Effector memory CD4-positive, alpha-beta T cell (primary cell): ENCODE data around the gene DYSF.

Experiments used
- DNase-seq, 3 donors: peaks; one replicate each; pipeline ENCODE4 v3.0.0-alpha.2; 2020
- H3K27ac ChIP-seq: 2 replicates; pipeline ENCODE4 v1.7.0; 2013; ENCODE audit warnings: mild to moderate bottlenecking, low read length, moderate library complexity; ENCODE audit not compliant: insufficient read depth, poor library complexity, severe bottlenecking
- H3K27me3 ChIP-seq: replicated peaks from 2 replicates; pipeline ENCODE4 v1.7.0; 2013; ENCODE audit warnings: mild to moderate bottlenecking, low read length; ENCODE audit not compliant: insufficient read depth, control insufficient read depth, poor library complexity, severe bottlenecking
- H3K36me3 ChIP-seq: 2 replicates; pipeline ENCODE4 v1.7.0; 2013; ENCODE audit warnings: mild to moderate bottlenecking, low read length, moderate library complexity; ENCODE audit not compliant: control insufficient read depth, insufficient read depth
- H3K4me1 ChIP-seq: 2 replicates; pipeline ENCODE4 v1.7.0; 2013; ENCODE audit warnings: low read length, mild to moderate bottlenecking; ENCODE audit not compliant: control insufficient read depth, insufficient read depth, poor library complexity, severe bottlenecking
- H3K4me3 ChIP-seq: 2 replicates; pipeline ENCODE4 v1.7.0; 2013; ENCODE audit warnings: low read length, low read depth, mild to moderate bottlenecking; ENCODE audit not compliant: insufficient read depth, poor library complexity, severe bottlenecking
- H3K9me3 ChIP-seq: 2 replicates; pipeline ENCODE4 v1.7.0; 2013; ENCODE audit warnings: mild to moderate bottlenecking, low read length, moderate library complexity; ENCODE audit not compliant: control insufficient read depth

DYSF gene

GRCh38 chr2:71718686-71719085 lies 265.3 kb downstream of the DYSF start:
- no peaks in the 10 kb centered on the region for H3K4me1 ChIP-seq

GRCh38 chr2:71719520-71720282 lies 266.3 kb downstream of the DYSF start:
- Histone ChIP-seq H3K4me3 (no peak overlapping the region), H3K36me3 (no peaks in the 10 kb centered on the region), H3K4me1 (no peaks in the 10 kb centered on the region), H3K27ac (no peak overlapping the region), H3K9me3 (no peaks in the 10 kb centered on the region), H3K27me3 (no peaks in the 10 kb centered on the region)
- no peak for DNase-seq

More at GRCh38 chr2:71718686-71719085, 265.3 kb downstream of the DYSF start:
- DNase-seq: no peak
- no peak overlapping the region for H3K4me3 ChIP-seq
- no peaks in the 10 kb centered on the region for H3K9me3 ChIP-seq
- H3K36me3 ChIP-seq: no peaks in the 10 kb centered on the region
- no peaks in the 10 kb centered on the region for H3K27me3 ChIP-seq
- H3K27ac ChIP-seq: no peak overlapping the region

GRCh38 chr2:71720283-71720560 lies 266.9 kb downstream of the DYSF start:
- Histone ChIP-seq H3K27ac (no peak overlapping the region), H3K27me3 (no peaks in the 10 kb centered on the region), H3K4me1 (no peaks in the 10 kb centered on the region), H3K4me3 (no peak overlapping the region), H3K9me3 (no peaks in the 10 kb centered on the region), H3K36me3 (no peaks in the 10 kb centered on the region)
- DNase-seq: no peak

GRCh38 chr2:71720596-71721361 lies 267.4 kb downstream of the DYSF start:
- no peaks in the 10 kb centered on the region for H3K27me3 ChIP-seq
- H3K9me3 ChIP-seq: no peaks in the 10 kb centered on the region
- DNase-seq: no peak
- no peaks in the 10 kb centered on the region for H3K36me3 ChIP-seq
- no peaks in the 10 kb centered on the region for H3K4me1 ChIP-seq
- H3K27ac ChIP-seq: no peak overlapping the region
- H3K4me3 ChIP-seq: no peak overlapping the region

- Histone ChIP-seq H3K4me1 (no peaks in the 10 kb centered on the region), H3K9me3 (no peaks in the 10 kb centered on the region), H3K4me3 (no peak overlapping the region), H3K27me3 (no peaks in the 10 kb centered on the region), H3K36me3 (no peaks in the 10 kb centered on the region), H3K27ac (no peak overlapping the region)
- DNase-seq: no peak
Observed at GRCh38 chr2:71721362-71721665, 268.0 kb downstream of the DYSF start.

GRCh38 chr2:71721669-71722068 lies 268.3 kb downstream of the DYSF start:
- Histone ChIP-seq H3K4me1 (no peaks in the 10 kb centered on the region), H3K27me3 (no peaks in the 10 kb centered on the region), H3K27ac (no peak overlapping the region), H3K4me3 (no peak overlapping the region), H3K9me3 (no peaks in the 10 kb centered on the region), H3K36me3 (no peaks in the 10 kb centered on the region)
- no peak for DNase-seq

- no peak for DNase-seq
- no peak overlapping the region for H3K27ac ChIP-seq
- no peaks in the 10 kb centered on the region for H3K27me3 ChIP-seq
- no peaks in the 10 kb centered on the region for H3K4me1 ChIP-seq
- no peaks in the 10 kb centered on the region for H3K36me3 ChIP-seq
- no peak overlapping the region for H3K4me3 ChIP-seq
- no peaks in the 10 kb centered on the region for H3K9me3 ChIP-seq
Observed at GRCh38 chr2:71722286-71722685, 268.9 kb downstream of the DYSF start.

GRCh38 chr2:71724793-71725192 lies 271.4 kb downstream of the DYSF start:
- no peaks in the 10 kb centered on the region for H3K27me3 ChIP-seq
- no peaks in the 10 kb centered on the region for H3K4me1 ChIP-seq
- no peak for DNase-seq
- no peaks in the 10 kb centered on the region for H3K9me3 ChIP-seq
- no peak overlapping the region for H3K27ac ChIP-seq
- H3K4me3 ChIP-seq: no peak overlapping the region
- H3K36me3 ChIP-seq: no peaks in the 10 kb centered on the region

- Histone ChIP-seq H3K4me1 (no peaks in the 10 kb centered on the region), H3K27me3 (no peaks in the 10 kb centered on the region), H3K27ac (no peak overlapping the region), H3K36me3 (no peaks in the 10 kb centered on the region), H3K9me3 (no peaks in the 10 kb centered on the region), H3K4me3 (no peak overlapping the region)
- no peak for DNase-seq
Observed at GRCh38 chr2:71725836-71726235, 272.5 kb downstream of the DYSF start.

- Histone ChIP-seq H3K27me3 (no peaks in the 10 kb centered on the region), H3K27ac (no peak overlapping the region), H3K4me1 (no peaks in the 10 kb centered on the region), H3K9me3 (no peaks in the 10 kb centered on the region), H3K36me3 (no peaks in the 10 kb centered on the region), H3K4me3 (no peak overlapping the region)
- DNase-seq: no peak
Observed at GRCh38 chr2:71727562-71727961, 274.2 kb downstream of the DYSF start.
